ENCODE results near the gene NYNRIN.

NYNRIN gene

GRCh38 chr14:24376448-24377070 lies 22.2 kb upstream of the NYNRIN start:
- ChIA-PET POLR2A (no interaction called here), CTCF (interaction anchor here (1.0 kb wide), 2 partner anchors 33 to 55 kb away, joined by 3 read pairs; no protein-coding TSS in a partner anchor)
- TF ChIP-seq CTCF (IDR thresholded peaks at IDR 0.05; ENCODE audit: control extremely low read depth, extremely low read depth, low read depth, missing control alignments), result no peak
- no peak for DNase-seq (ENCODE audit: extremely low spot score)

GRCh38 chr14:24377126-24377525 lies 21.7 kb upstream of the NYNRIN start:
- no peak for DNase-seq (ENCODE audit: extremely low spot score)
- POLR2A ChIA-PET, result interaction anchor here (0.9 kb wide), 1 partner anchor 53 kb away, joined by 3 read pairs; the partner anchor contains the start of gene KHNYN
- TF ChIP-seq CTCF (IDR thresholded peaks at IDR 0.05; ENCODE audit: control extremely low read depth, extremely low read depth, low read depth, missing control alignments), result no peak
- CTCF ChIA-PET, result interaction anchor here (1.0 to 1.8 kb wide), 3 partner anchors 19 to 54 kb away, joined by 3 to 5 read pairs (median 3); no protein-coding TSS in a partner anchor

GRCh38 chr14:24377657-24378056 lies 21.1 kb upstream of the NYNRIN start:
- POLR2A ChIA-PET, result interaction anchor here (0.9 kb wide), 1 partner anchor 52 kb away, joined by 3 read pairs; the partner anchor contains the start of gene KHNYN
- CTCF ChIA-PET, result interaction anchor here (1.0 to 2.7 kb wide), 6 partner anchors 12 to 54 kb away, joined by 3 to 13 read pairs (median 6); no protein-coding TSS in a partner anchor
- DNase-seq (ENCODE audit: extremely low spot score), result no peak
- TF ChIP-seq CTCF (IDR thresholded peaks at IDR 0.05; ENCODE audit: control extremely low read depth, extremely low read depth, low read depth, missing control alignments), result no peak

GRCh38 chr14:24378327-24378726 lies 20.5 kb upstream of the NYNRIN start:
- POLR2A ChIA-PET, result no interaction called here
- no peak for TF ChIP-seq CTCF (IDR thresholded peaks at IDR 0.05; ENCODE audit: control extremely low read depth, extremely low read depth, low read depth, missing control alignments)
- DNase-seq (ENCODE audit: extremely low spot score), result no peak
- CTCF ChIA-PET, result interaction anchor here (1.5 to 2.7 kb wide), 5 partner anchors 12 to 53 kb away, joined by 3 to 13 read pairs (median 6); no protein-coding TSS in a partner anchor

- ChIA-PET POLR2A (no interaction called here), CTCF (interaction anchor here (1.2 to 2.7 kb wide), 6 partner anchors 13 to 52 kb away, joined by 3 to 13 read pairs (median 6); no protein-coding TSS in a partner anchor)
- DNase-seq (ENCODE audit: extremely low spot score), result no peak
- no peak for TF ChIP-seq CTCF (IDR thresholded peaks at IDR 0.05; ENCODE audit: control extremely low read depth, extremely low read depth, low read depth, missing control alignments)
Observed at GRCh38 chr14:24378981-24379906, 19.6 kb upstream of the NYNRIN start.

Data from GM10248 (cell line).